ENCODE measurements around the gene CCDC38. TPM values are rescaled to one million over a fixed set of nuclear protein-coding genes. Genes with fewer than 3 reads are reported as not detected.
A peak's percentile ranks its signal among the peaks of the same experiment; 100 is the strongest.

The CCDC38 gene
- polyA plus RNA-seq, 1 donor from 2014 or later, result not detected

DNA sequence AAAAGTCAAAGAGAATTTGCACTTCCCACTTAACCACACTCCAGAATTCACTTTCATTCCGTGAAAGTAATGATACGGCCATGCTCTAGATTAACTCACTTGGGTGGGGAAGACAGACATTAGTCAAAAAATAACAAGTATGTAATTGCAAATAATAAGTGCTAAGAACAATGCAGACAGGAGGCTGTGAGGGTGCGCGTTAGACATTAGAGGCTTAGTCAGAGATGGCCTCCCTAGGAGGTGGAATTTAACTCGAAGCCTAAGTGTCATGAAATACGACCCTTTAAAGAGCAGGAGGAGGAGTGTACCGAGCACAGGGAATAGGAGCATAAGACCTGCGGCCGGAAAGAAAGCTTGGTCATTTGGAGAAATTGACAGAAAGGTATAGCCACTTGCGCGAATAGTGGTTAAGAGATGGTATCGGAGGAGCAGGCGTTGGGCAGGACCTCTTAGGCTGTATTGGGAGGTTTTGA lies 83.0 kb downstream of the CCDC38 start:
- Histone ChIP-seq H3F3A (ENCODE audit: insufficient read depth, low read length, poor library complexity, severe bottlenecking) (no peaks in the 10 kb centered on the region), H3K79me2 (replicated peaks; ENCODE audit: insufficient read depth, low read length) (peaks cover 47% of the 10 kb centered on the region)

DNA sequence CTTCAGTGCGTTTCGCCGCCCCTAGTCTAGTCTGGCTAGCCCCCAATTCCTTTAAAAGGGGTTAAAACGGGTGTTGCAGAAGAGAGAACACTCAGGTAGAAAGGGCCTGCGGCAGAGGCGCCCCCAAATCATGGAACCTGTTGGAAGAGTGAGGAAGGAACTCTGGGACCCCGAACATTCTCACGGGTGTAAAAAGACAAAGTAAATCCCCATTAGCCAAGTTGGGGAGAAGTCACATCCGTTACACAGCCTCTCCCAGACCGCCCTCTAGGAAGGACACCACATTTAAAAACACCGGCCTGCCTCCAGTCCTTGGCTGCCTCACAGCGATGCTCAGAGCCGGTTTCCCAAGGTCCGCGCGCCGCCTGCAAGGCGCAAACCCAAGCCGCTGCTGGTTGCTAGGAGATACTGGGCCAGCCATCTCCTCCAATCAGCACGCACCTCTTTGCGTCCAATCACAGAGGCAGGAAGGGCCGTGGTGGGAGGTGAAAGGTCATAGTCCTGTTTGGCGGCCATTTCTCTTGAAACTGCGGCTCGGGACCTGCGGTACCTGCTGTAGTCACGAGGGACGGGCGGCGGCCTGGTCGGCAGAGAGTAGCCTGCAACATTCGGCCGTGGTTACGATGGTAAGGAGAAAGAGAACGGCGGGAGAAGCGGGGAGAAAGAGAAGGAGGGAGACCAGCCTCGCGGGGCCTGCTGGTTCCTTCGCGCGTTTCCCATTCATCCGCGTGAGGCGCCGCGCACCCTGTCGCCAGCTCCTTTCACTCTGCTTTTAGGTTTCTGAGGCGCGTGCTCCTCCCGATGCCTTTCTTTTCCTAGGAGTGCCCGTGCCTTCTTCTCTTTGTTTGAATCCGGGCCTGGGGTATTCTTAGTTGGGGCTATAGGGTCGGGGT lies 83.7 kb downstream of the CCDC38 start, which contains the start of gene SNRPF:
TSS of gene SNRPF (plus strand) at position 502 of the 893 bp plus-strand sequence. CDS start at position 624, 122 bp downstream.
- peak within 1 kb of the TSS; percentile 80 for H3K4me2 ChIP-seq (ENCODE audit: low read length)
- peak within 1 kb of the TSS; percentile 74 for H3K4me3 ChIP-seq (ENCODE audit: low read length)
- H4K20me1 ChIP-seq (ENCODE audit: insufficient read depth), result no peaks in the 10 kb centered on the region
- peak within 1 kb of the TSS; percentile 70 for H2AFZ ChIP-seq (ENCODE audit: low read depth, low read length)
- peaks cover 3% of the 10 kb centered on the region for H3K9me3 ChIP-seq (ENCODE audit: low read length)
- peaks cover 42% of the 10 kb centered on the region for H3K79me2 ChIP-seq (replicated peaks; ENCODE audit: insufficient read depth, low read length)
- H3K9ac ChIP-seq (ENCODE audit: low read length), result peak within 1 kb of the TSS; percentile 85
- peaks cover 28% of the 10 kb centered on the region for H3K36me3 ChIP-seq (ENCODE audit: insufficient read depth, low read length)
- H3K9me2 ChIP-seq (ENCODE audit: insufficient read depth, low read length), result no peaks in the 10 kb centered on the region
- H3K27me3 ChIP-seq (ENCODE audit: insufficient read depth, low read depth, low read length), result no peaks in the 10 kb centered on the region
- H3K27ac ChIP-seq (ENCODE audit: low read length), result peak within 1 kb of the TSS; percentile 87
- H3F3A ChIP-seq (ENCODE audit: insufficient read depth, low read length, poor library complexity, severe bottlenecking), result no peaks in the 10 kb centered on the region
- TF ChIP-seq EZH2 (IDR thresholded peaks at IDR 0.05; ENCODE audit: borderline replicate concordance, insufficient read depth, low read length, poor library complexity, severe bottlenecking) (no peak), RAD21 (conservative IDR thresholded peaks at IDR 0.05) (peak; percentile 42), POLR2AphosphoS5 (IDR thresholded peaks at IDR 0.05) (peak; percentile 98), EP300 (conservative IDR thresholded peaks at IDR 0.05; ENCODE audit: poor library complexity, severe bottlenecking) (peak; percentile 25), MXI1 (conservative IDR thresholded peaks at IDR 0.05; ENCODE audit: poor library complexity, severe bottlenecking) (peak; percentile 95)
- TF ChIP-seq, protein P1, sequence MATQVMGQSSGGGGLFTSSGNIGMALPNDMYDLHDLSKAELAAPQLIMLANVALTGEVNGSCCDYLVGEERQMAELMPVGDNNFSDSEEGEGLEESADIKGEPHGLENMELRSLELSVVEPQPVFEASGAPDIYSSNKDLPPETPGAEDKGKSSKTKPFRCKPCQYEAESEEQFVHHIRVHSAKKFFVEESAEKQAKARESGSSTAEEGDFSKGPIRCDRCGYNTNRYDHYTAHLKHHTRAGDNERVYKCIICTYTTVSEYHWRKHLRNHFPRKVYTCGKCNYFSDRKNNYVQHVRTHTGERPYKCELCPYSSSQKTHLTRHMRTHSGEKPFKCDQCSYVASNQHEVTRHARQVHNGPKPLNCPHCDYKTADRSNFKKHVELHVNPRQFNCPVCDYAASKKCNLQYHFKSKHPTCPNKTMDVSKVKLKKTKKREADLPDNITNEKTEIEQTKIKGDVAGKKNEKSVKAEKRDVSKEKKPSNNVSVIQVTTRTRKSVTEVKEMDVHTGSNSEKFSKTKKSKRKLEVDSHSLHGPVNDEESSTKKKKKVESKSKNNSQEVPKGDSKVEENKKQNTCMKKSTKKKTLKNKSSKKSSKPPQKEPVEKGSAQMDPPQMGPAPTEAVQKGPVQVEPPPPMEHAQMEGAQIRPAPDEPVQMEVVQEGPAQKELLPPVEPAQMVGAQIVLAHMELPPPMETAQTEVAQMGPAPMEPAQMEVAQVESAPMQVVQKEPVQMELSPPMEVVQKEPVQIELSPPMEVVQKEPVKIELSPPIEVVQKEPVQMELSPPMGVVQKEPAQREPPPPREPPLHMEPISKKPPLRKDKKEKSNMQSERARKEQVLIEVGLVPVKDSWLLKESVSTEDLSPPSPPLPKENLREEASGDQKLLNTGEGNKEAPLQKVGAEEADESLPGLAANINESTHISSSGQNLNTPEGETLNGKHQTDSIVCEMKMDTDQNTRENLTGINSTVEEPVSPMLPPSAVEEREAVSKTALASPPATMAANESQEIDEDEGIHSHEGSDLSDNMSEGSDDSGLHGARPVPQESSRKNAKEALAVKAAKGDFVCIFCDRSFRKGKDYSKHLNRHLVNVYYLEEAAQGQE (IDR thresholded peaks at IDR 0.05; ENCODE audit: borderline replicate concordance), result peak; percentile 80
- TF ChIP-seq, protein P2, sequence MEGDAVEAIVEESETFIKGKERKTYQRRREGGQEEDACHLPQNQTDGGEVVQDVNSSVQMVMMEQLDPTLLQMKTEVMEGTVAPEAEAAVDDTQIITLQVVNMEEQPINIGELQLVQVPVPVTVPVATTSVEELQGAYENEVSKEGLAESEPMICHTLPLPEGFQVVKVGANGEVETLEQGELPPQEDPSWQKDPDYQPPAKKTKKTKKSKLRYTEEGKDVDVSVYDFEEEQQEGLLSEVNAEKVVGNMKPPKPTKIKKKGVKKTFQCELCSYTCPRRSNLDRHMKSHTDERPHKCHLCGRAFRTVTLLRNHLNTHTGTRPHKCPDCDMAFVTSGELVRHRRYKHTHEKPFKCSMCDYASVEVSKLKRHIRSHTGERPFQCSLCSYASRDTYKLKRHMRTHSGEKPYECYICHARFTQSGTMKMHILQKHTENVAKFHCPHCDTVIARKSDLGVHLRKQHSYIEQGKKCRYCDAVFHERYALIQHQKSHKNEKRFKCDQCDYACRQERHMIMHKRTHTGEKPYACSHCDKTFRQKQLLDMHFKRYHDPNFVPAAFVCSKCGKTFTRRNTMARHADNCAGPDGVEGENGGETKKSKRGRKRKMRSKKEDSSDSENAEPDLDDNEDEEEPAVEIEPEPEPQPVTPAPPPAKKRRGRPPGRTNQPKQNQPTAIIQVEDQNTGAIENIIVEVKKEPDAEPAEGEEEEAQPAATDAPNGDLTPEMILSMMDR (IDR thresholded peaks at IDR 0.05; ENCODE audit: poor library complexity, severe bottlenecking), result peak; percentile 64

More for the DNA sequence above, 83.0 kb downstream of the CCDC38 start:
- Histone ChIP-seq H3K4me3 (ENCODE audit: low read length) (peak overlapping the region; percentile 74), H3K9me3 (ENCODE audit: low read length) (peaks cover 3% of the 10 kb centered on the region), H3K27me3 (ENCODE audit: insufficient read depth, low read depth, low read length) (no peaks in the 10 kb centered on the region), H4K20me1 (ENCODE audit: insufficient read depth) (no peaks in the 10 kb centered on the region), H3K27ac (ENCODE audit: low read length) (peak overlapping the region; percentile 87), H3K4me2 (ENCODE audit: low read length) (peak overlapping the region; percentile 80), H3K9ac (ENCODE audit: low read length) (peak overlapping the region; percentile 85), H3K36me3 (ENCODE audit: insufficient read depth, low read length) (peaks cover 29% of the 10 kb centered on the region), H3K9me2 (ENCODE audit: insufficient read depth, low read length) (no peaks in the 10 kb centered on the region), H2AFZ (ENCODE audit: low read depth, low read length) (peak overlapping the region; percentile 70)
- peak; percentile 9 for TF ChIP-seq TAF1 (IDR thresholded peaks at IDR 0.05; ENCODE audit: low read depth)
- TF ChIP-seq MXI1 (conservative IDR thresholded peaks at IDR 0.05; ENCODE audit: poor library complexity, severe bottlenecking), result no peak
- TF ChIP-seq, protein P1 (IDR thresholded peaks at IDR 0.05; ENCODE audit: borderline replicate concordance), result peak; percentile 1
- no peak for TF ChIP-seq EP300 (conservative IDR thresholded peaks at IDR 0.05; ENCODE audit: poor library complexity, severe bottlenecking)
- no peak for TF ChIP-seq SMC3 (conservative IDR thresholded peaks at IDR 0.05; ENCODE audit: poor library complexity)
- no peak for TF ChIP-seq RAD21 (conservative IDR thresholded peaks at IDR 0.05)
- TF ChIP-seq, protein P2 (IDR thresholded peaks at IDR 0.05; ENCODE audit: poor library complexity, severe bottlenecking), result no peak
- TF ChIP-seq EZH2 (IDR thresholded peaks at IDR 0.05; ENCODE audit: borderline replicate concordance, insufficient read depth, low read length, poor library complexity, severe bottlenecking), result no peak
- TF ChIP-seq POLR2AphosphoS5 (IDR thresholded peaks at IDR 0.05), result no peak

Data from neural cell (in vitro differentiated cells).